ENCODE measurements around the gene ILK. TPM values are rescaled to one million over a fixed set of nuclear protein-coding genes. Genes with fewer than 3 reads are reported as not detected.

Gene ILK
- total and polyA plus RNA-seq, 10 of the 15 experiments (the other 5 are each of a cell fraction or from before 2014, with no cell fraction given) = 51.8 to 163 (median 92.0) TPM

GRCh38 chr11:6621711-6622211, 18.2 kb downstream of the ILK start:
- Histone ChIP-seq H3K36me3 (ENCODE audit: control insufficient read depth in 2 of 2, insufficient read depth in 2 of 2, low read length in 1 of 2) (no peaks in the 10 kb centered on the region), H3K9ac (ENCODE audit: control insufficient read depth, insufficient read depth, low read length) (no peak overlapping the region), H2AFZ (ENCODE audit: control insufficient read depth, low read depth, low read length) (no peak overlapping the region), H3K4me2 (ENCODE audit: control insufficient read depth, insufficient read depth) (no peak overlapping the region), H3K4me1 (ENCODE audit: control insufficient read depth, insufficient read depth, low read length) (peaks cover 5% of the 10 kb centered on the region), H4K20me1 (ENCODE audit: control insufficient read depth, insufficient read depth) (no peaks in the 10 kb centered on the region), H3K27ac (ENCODE audit: control insufficient read depth, insufficient read depth) (no peak overlapping the region), H3K4me3 (no peak overlapping the region), H3K79me2 (ENCODE audit: control insufficient read depth, insufficient read depth, low read length) (peaks cover 12% of the 10 kb centered on the region), H3K27me3 (replicated peaks in 1 of 2; ENCODE audit: control insufficient read depth in 2 of 2, insufficient read depth in 2 of 2, low read length in 1 of 2) (no peaks in the 10 kb centered on the region), H3K9me3 (replicated peaks; ENCODE audit: control insufficient read depth, insufficient read depth, low read length) (no peaks in the 10 kb centered on the region)
- POLR2A ChIA-PET = interaction anchor here (0.9 to 9.1 kb wide), 2 partner anchors 12 to 17 kb away, joined by 3 to 85 read pairs; partner anchors contain the start of gene TAF10
- BruUV-seq (replicated peaks) = no TSS peak
- no peak for FAIRE-seq
- WGBS (ENCODE audit: insufficient coverage, insufficient replicate concordance, low lambda C conversion rate, missing lambda C conversion rate) = 71% methylated on average over 13 of the region's 16 CpGs
- CTCF ChIA-PET = interaction anchor here (0.6 to 3.1 kb wide), 6 partner anchors 9 to 134 kb away, joined by 3 to 13 read pairs (median 4); partner anchors contain the start of gene TAF10
- intact Hi-C loops (cut with micrococcal nuclease; ENCODE audit: unreplicated experiment) = no loop called here
- RAD21 ChIA-PET (ENCODE audit: unreplicated experiment) = interaction anchor here (4.3 kb wide), 1 partner anchor 18 kb away, joined by 55 read pairs; the partner anchor contains the start of genes ILK and RRP8
- SMC1A ChIA-PET (ENCODE audit: uncharacterized antibody, unreplicated experiment) = interaction anchor here (0.9 to 1.4 kb wide), 5 partner anchors 15 to 219 kb away, joined by 3 to 4 read pairs (median 3); no protein-coding TSS in a partner anchor
- in situ Hi-C loops (cut with MboI) = no loop called here
- DNase-seq (ENCODE audit: low read depth, low spot score) = no peak
- TF ChIP-seq SMARCA5 (IDR thresholded peaks at IDR 0.05) (no peak), PRDM15 (CRISPR knock-in tag; IDR thresholded peaks at IDR 0.05) (no peak), SUZ12 (IDR thresholded peaks at IDR 0.05; ENCODE audit: unreplicated experiment) (no peak), TCF7 (IDR thresholded peaks at IDR 0.05; ENCODE audit: borderline replicate concordance) (no peak), BACH1 (IDR thresholded peaks at IDR 0.05; ENCODE audit: borderline replicate concordance) (no peak), ZBED1 (IDR thresholded peaks at IDR 0.05; ENCODE audit: borderline replicate concordance) (no peak), STAT3 (IDR thresholded peaks at IDR 0.05; ENCODE audit: low read depth, low read length) (no peak), ETV6 (conservative IDR thresholded peaks at IDR 0.05 in 1 of 2, IDR thresholded peaks at IDR 0.05 in 1 of 2; ENCODE audit: borderline replicate concordance in 1 of 2, low read depth in 1 of 2) (no peak)
- no peak for ATAC-seq

All from GM12878 (cell line).